ENCODE measurements around the gene CEP162.
A peak's percentile ranks its signal among the peaks of the same experiment; 100 is the strongest.
"Not testable (repeated sequence)": the region's sequence is repeated elsewhere in the genome, so short reads cannot be mapped to it uniquely, and the experiment has no call there.

Gene CEP162

GRCh38 chr6:84172574-84172973 is 54.9 kb downstream of the CEP162 start:
- in situ Hi-C loops (cut with MboI; ENCODE audit: low pct_unique_long_range_greater_than_20kb, low sequenced_read_pairs): no loop called here
- no peak for DNase-seq

GRCh38 chr6:84172080-84172479 is 55.4 kb downstream of the CEP162 start:
- in situ Hi-C loops (cut with MboI; ENCODE audit: low pct_unique_long_range_greater_than_20kb, low sequenced_read_pairs): no loop called here

GRCh38 chr6:84167457-84167856 is 60.0 kb downstream of the CEP162 start:
- in situ Hi-C loops (cut with MboI; ENCODE audit: low pct_unique_long_range_greater_than_20kb, low sequenced_read_pairs): no loop called here
- DNase-seq: no peak

More at GRCh38 chr6:84172080-84172479, 55.4 kb downstream of the CEP162 start:
- DNase-seq: no peak

- in situ Hi-C loops (cut with MboI; ENCODE audit: low pct_unique_long_range_greater_than_20kb, low sequenced_read_pairs): no loop called here
- no peak for DNase-seq
Observed at GRCh38 chr6:84166395-84166794, 61.0 kb downstream of the CEP162 start.

GRCh38 chr6:84164328-84164727 is 63.1 kb downstream of the CEP162 start:
- DNase-seq; in situ Hi-C loops (cut with MboI; ENCODE audit: low pct_unique_long_range_greater_than_20kb, low sequenced_read_pairs): not testable (repeated sequence)

GRCh38 chr6:84161190-84161589 is 66.3 kb downstream of the CEP162 start:
- in situ Hi-C loops (cut with MboI; ENCODE audit: low pct_unique_long_range_greater_than_20kb, low sequenced_read_pairs): no loop called here
- no peak for DNase-seq

- in situ Hi-C loops (cut with MboI; ENCODE audit: low pct_unique_long_range_greater_than_20kb, low sequenced_read_pairs): no loop called here
- DNase-seq: no peak
Observed at GRCh38 chr6:84156306-84156705, 71.1 kb downstream of the CEP162 start.

GRCh38 chr6:84151669-84152068 is 75.8 kb downstream of the CEP162 start:
- DNase-seq: peak; percentile 60
- in situ Hi-C loops (cut with MboI; ENCODE audit: low pct_unique_long_range_greater_than_20kb, low sequenced_read_pairs): no loop called here

GRCh38 chr6:84150705-84151104 is 76.7 kb downstream of the CEP162 start:
- in situ Hi-C loops (cut with MboI; ENCODE audit: low pct_unique_long_range_greater_than_20kb, low sequenced_read_pairs): no loop called here
- no peak for DNase-seq

GRCh38 chr6:84141521-84141920 is 85.9 kb downstream of the CEP162 start:
- in situ Hi-C loops (cut with MboI; ENCODE audit: low pct_unique_long_range_greater_than_20kb, low sequenced_read_pairs): no loop called here
- DNase-seq: no peak

GRCh38 chr6:84139311-84139710 is 88.1 kb downstream of the CEP162 start:
- in situ Hi-C loops (cut with MboI; ENCODE audit: low pct_unique_long_range_greater_than_20kb, low sequenced_read_pairs): no loop called here
- no peak for DNase-seq

GRCh38 chr6:84137989-84138575 is 89.4 kb downstream of the CEP162 start:
- in situ Hi-C loops (cut with MboI; ENCODE audit: low pct_unique_long_range_greater_than_20kb, low sequenced_read_pairs): no loop called here
- DNase-seq: no peak

- in situ Hi-C loops (cut with MboI; ENCODE audit: low pct_unique_long_range_greater_than_20kb, low sequenced_read_pairs): no loop called here
- DNase-seq: no peak
Observed at GRCh38 chr6:84137051-84137375, 90.4 kb downstream of the CEP162 start.

GRCh38 chr6:84136364-84137050 is 90.9 kb downstream of the CEP162 start:
- DNase-seq: no peak
- in situ Hi-C loops (cut with MboI; ENCODE audit: low pct_unique_long_range_greater_than_20kb, low sequenced_read_pairs): no loop called here

GRCh38 chr6:84135291-84135690 is 92.2 kb downstream of the CEP162 start:
- in situ Hi-C loops (cut with MboI; ENCODE audit: low pct_unique_long_range_greater_than_20kb, low sequenced_read_pairs): no loop called here
- DNase-seq: no peak

GRCh38 chr6:84133385-84133784 is 94.1 kb downstream of the CEP162 start:
- DNase-seq; in situ Hi-C loops (cut with MboI; ENCODE audit: low pct_unique_long_range_greater_than_20kb, low sequenced_read_pairs): not testable (repeated sequence)

- DNase-seq; in situ Hi-C loops (cut with MboI; ENCODE audit: low pct_unique_long_range_greater_than_20kb, low sequenced_read_pairs): not testable (repeated sequence)
Observed at GRCh38 chr6:84129588-84129987, 97.9 kb downstream of the CEP162 start.

- no peak for DNase-seq
- in situ Hi-C loops (cut with MboI; ENCODE audit: low pct_unique_long_range_greater_than_20kb, low sequenced_read_pairs): no loop called here
Observed at GRCh38 chr6:84123186-84123585, 104.3 kb downstream of the CEP162 start.

GRCh38 chr6:84119277-84119676 is 108.2 kb downstream of the CEP162 start:
- DNase-seq: no peak
- in situ Hi-C loops (cut with MboI; ENCODE audit: low pct_unique_long_range_greater_than_20kb, low sequenced_read_pairs): no loop called here

- in situ Hi-C loops (cut with MboI; ENCODE audit: low pct_unique_long_range_greater_than_20kb, low sequenced_read_pairs): no loop called here
- no peak for DNase-seq
Observed at GRCh38 chr6:84118191-84118590, 109.3 kb downstream of the CEP162 start.

- in situ Hi-C loops (cut with MboI; ENCODE audit: low pct_unique_long_range_greater_than_20kb, low sequenced_read_pairs); DNase-seq: not testable (repeated sequence)
Observed at GRCh38 chr6:84114933-84115594, 112.4 kb downstream of the CEP162 start.
